Activated B cell treated with CpG ODN at 0.5 μM for 24 hours (primary cell): ENCODE results near the gene ARPC5L. TPM values are rescaled to one million over a fixed set of nuclear protein-coding genes. Genes with fewer than 3 reads are reported as not detected.

Experiments
- ATAC-seq: fragments of 200-7000 bp; cut with Tn5 transposase; one replicate; pipeline ENCODE4 v1.10.0; 2021; ENCODE audit warnings: low read depth, mild to moderate bottlenecking, moderate library complexity
- CTCF ChIA-PET: fragments of 350-600 bp; sonication (Branson Sonifier 250); formaldehyde crosslinking; loops from one replicate; lab custom pipeline; 2021; ENCODE audit warnings: antibody characterized with exemption; lab: Charles Lee
- POLR2A ChIA-PET: fragments of 350-600 bp; sonication (Branson Sonifier 250); formaldehyde crosslinking; loops from one replicate; lab custom pipeline; 2021; ENCODE audit warnings: antibody characterized with exemption; lab: Charles Lee
- DNase-seq: peaks from one replicate; pipeline ENCODE4 v3.0.0; 2022
- H3K27ac Mint-ChIP-seq: one replicate; pipeline ENCODE4 v1.8.0; 2020; ENCODE audit warnings: mixed read lengths
- H3K27me3 Mint-ChIP-seq: one replicate; pipeline ENCODE4 v1.8.0; 2021; ENCODE audit warnings: mixed read lengths
- H3K36me3 Mint-ChIP-seq: one replicate; pipeline ENCODE4 v1.8.0; 2021; ENCODE audit warnings: low read depth, mixed read lengths
- H3K4me1 Mint-ChIP-seq: one replicate; pipeline ENCODE4 v1.8.0; 2021; ENCODE audit warnings: mixed read lengths
- H3K4me3 Mint-ChIP-seq: one replicate; pipeline ENCODE4 v1.8.0; 2020; ENCODE audit warnings: mild to moderate bottlenecking, mixed read lengths
- H3K9me3 Mint-ChIP-seq: one replicate; pipeline ENCODE4 v1.8.0; 2020; ENCODE audit warnings: mixed read lengths
- intact Hi-C: fragments of 100-400 bp; cut with micrococcal nuclease; formaldehyde crosslinking; loops from one replicate; pipeline ENCODE4 v1.15.1; 2024
- total RNA-seq: library from RNA; stranded (reverse); gene quantifications from 2 replicates; pipeline ENCODE4 v1.2.3, GENCODE V29; 2022
- TF ChIP-seq, protein P1 (sequence below): fragments of 200-600 bp; IDR thresholded peaks from one replicate; pipeline ENCODE4 v1.8.0; 2022; ENCODE audit warnings: antibody characterized with exemption, mild to moderate bottlenecking

Gene ARPC5L
- total RNA-seq, 1 donor from 2014 or later: 93.1 TPM

DNA sequence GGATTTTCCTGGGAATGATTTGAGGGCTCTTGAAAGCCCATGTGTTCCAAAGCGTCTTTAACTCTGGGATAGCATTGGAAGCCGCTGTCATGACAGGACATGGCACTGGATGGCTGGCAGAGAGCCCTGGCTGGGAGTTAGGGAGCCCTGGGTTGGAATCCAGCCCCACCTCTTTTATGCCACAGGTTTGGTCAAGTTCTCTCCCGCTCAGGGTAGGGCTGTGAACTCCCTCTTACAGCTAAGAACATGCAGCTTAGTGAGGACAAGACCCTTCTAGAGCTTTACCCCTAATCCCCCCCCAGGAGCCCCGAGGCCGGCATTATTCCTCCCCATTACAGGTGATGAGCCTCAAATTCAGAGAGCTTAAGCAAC, 47.8 kb upstream of the ARPC5L start:
- ChIA-PET POLR2A (no interaction called here), CTCF (no interaction called here)
- Mint-ChIP-seq H3K9me3 (no peaks in the 10 kb centered on the region), H3K4me3 (no peak overlapping the region), H3K27ac (no peak overlapping the region), H3K4me1 (peaks cover 4% of the 10 kb centered on the region), H3K27me3 (no peaks in the 10 kb centered on the region), H3K36me3 (no peaks in the 10 kb centered on the region)
- ATAC-seq (no peak), DNase-seq (no peak)
- intact Hi-C loops: no loop called here
- TF ChIP-seq, protein P1, sequence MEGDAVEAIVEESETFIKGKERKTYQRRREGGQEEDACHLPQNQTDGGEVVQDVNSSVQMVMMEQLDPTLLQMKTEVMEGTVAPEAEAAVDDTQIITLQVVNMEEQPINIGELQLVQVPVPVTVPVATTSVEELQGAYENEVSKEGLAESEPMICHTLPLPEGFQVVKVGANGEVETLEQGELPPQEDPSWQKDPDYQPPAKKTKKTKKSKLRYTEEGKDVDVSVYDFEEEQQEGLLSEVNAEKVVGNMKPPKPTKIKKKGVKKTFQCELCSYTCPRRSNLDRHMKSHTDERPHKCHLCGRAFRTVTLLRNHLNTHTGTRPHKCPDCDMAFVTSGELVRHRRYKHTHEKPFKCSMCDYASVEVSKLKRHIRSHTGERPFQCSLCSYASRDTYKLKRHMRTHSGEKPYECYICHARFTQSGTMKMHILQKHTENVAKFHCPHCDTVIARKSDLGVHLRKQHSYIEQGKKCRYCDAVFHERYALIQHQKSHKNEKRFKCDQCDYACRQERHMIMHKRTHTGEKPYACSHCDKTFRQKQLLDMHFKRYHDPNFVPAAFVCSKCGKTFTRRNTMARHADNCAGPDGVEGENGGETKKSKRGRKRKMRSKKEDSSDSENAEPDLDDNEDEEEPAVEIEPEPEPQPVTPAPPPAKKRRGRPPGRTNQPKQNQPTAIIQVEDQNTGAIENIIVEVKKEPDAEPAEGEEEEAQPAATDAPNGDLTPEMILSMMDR: no peak

- H3K27ac Mint-ChIP-seq: no peak overlapping the region
- no peak for DNase-seq
- intact Hi-C loops: no loop called here
- no peak for ATAC-seq
- TF ChIP-seq, protein P1: no peak
- ChIA-PET CTCF (no interaction called here), POLR2A (no interaction called here)
- H3K4me3 Mint-ChIP-seq: no peak overlapping the region
- H3K36me3 Mint-ChIP-seq: no peaks in the 10 kb centered on the region
- H3K9me3 Mint-ChIP-seq: no peaks in the 10 kb centered on the region
- peaks cover 4% of the 10 kb centered on the region for H3K4me1 Mint-ChIP-seq
- H3K27me3 Mint-ChIP-seq: no peaks in the 10 kb centered on the region
Measured at GRCh38 chr9:124815601-124816000, 46.3 kb upstream of the ARPC5L start.

GRCh38 chr9:124818431-124819281, 43.3 kb upstream of the ARPC5L start:
- Mint-ChIP-seq H3K9me3 (no peaks in the 10 kb centered on the region), H3K36me3 (no peaks in the 10 kb centered on the region), H3K27ac (no peak overlapping the region), H3K4me3 (no peak overlapping the region), H3K27me3 (no peaks in the 10 kb centered on the region), H3K4me1 (peaks cover 4% of the 10 kb centered on the region)
- CTCF ChIA-PET: no interaction called here
- TF ChIP-seq, protein P1: no peak
- POLR2A ChIA-PET: interaction anchor here (0.5 kb wide), 1 partner anchor 11 kb away, joined by 7 read pairs; no protein-coding TSS in a partner anchor
- intact Hi-C loops: no loop called here
- ATAC-seq (no peak), DNase-seq (no peak)

DNA sequence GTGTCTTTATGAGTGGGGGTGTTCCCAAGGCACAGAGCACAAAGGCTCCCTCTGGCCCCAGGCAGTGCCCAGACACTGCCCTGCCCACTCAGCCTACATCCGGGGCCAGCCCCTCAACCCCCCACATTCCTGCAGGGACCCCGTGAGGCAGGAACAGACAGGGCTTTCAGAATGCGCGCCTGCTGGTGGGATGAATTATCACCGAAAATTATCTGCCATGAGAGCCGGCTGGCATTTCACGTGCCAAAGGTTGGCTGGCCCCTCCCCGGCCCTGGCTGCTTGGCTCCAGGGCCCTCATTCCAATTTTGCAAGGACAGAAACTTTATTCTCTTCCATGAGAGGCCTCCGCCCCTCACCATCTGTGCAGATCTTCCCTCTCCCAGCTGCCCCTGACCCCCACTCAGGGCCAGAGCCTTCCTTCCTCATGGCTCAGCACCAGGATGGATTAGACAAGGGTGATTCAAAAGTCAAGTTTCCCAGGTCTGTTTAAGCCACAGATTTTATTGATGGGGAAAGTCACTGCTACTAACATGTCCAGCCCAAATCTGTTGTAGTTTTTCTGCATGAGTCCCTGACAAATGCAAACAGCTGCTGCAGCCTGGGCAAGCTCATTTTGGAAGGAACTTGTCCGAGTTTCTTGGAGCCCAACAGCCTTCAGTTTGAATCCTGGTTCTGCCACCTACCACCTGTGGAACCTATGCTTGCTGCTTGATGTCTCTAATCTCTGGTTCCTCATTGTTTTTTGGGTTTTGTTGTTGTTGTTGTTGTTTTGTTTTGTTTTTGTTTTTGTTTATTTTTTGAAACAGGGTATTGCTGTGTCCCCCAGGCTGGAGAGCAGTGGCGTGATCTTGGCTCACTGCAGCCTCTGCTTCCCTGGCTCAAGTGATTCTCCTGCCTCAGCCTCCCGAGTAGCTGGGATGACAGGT, 41.0 kb upstream of the ARPC5L start:
- H3K4me3 Mint-ChIP-seq: no peak overlapping the region
- POLR2A ChIA-PET: no interaction called here
- TF ChIP-seq, protein P1: no peak
- CTCF ChIA-PET: no interaction called here
- no peaks in the 10 kb centered on the region for H3K36me3 Mint-ChIP-seq
- peaks cover 4% of the 10 kb centered on the region for H3K4me1 Mint-ChIP-seq
- ATAC-seq (no peak), DNase-seq (no peak)
- no peak overlapping the region for H3K27ac Mint-ChIP-seq
- intact Hi-C loops: no loop called here
- H3K9me3 Mint-ChIP-seq: no peaks in the 10 kb centered on the region
- no peaks in the 10 kb centered on the region for H3K27me3 Mint-ChIP-seq
